SU-DHL-6 (cell line): ENCODE data around the gene EPHA5.

Experiments used
- H2AFZ ChIP-seq: fragments of 200-600 bp; sonication (generic); 2 replicates; pipeline ENCODE4 v1.6.1; 2014; ENCODE audit warnings: low read depth, mild to moderate bottlenecking, moderate library complexity, mixed read lengths, antibody characterized with exemption, low read length; ENCODE audit not compliant: severe bottlenecking
- H3F3A ChIP-seq: fragments of 200-600 bp; shearing (Covaris generic); 2 replicates; pipeline ENCODE4 v1.6.0; 2016; ENCODE audit warnings: antibody characterized with exemption, mild to moderate bottlenecking; ENCODE audit not compliant: insufficient read depth
- H3K27ac ChIP-seq: fragments of 200-600 bp; sonication (generic); 2 replicates; pipeline ENCODE4 v1.5.1; 2016; ENCODE audit warnings: low read depth, mild to moderate bottlenecking, low read length, moderate library complexity, mixed read lengths
- H3K27me3 ChIP-seq: fragments of 200-600 bp; sonication (generic), shearing (Covaris generic); 2 replicates; pipeline ENCODE4 v1.6.0; 2014; ENCODE audit warnings: mild to moderate bottlenecking, low read length
- H3K36me3 ChIP-seq: fragments of 200-600 bp; sonication (generic); 2 replicates; pipeline ENCODE4 v1.6.1; 2014; ENCODE audit warnings: mild to moderate bottlenecking, low read length, mixed read lengths
- H3K4me2 ChIP-seq: fragments of 300-600, 200-600 bp; shearing (Covaris generic), sonication (generic); 2 replicates; pipeline ENCODE4 v1.6.0; 2014; ENCODE audit warnings: low read length, low read depth, mild to moderate bottlenecking; ENCODE audit not compliant: poor library complexity, severe bottlenecking
- H3K4me3 ChIP-seq: fragments of 200-600 bp; sonication (generic); 2 replicates; pipeline ENCODE4 v1.5.1; 2014; ENCODE audit warnings: antibody characterized with exemption, low read length, mild to moderate bottlenecking, mixed read lengths; ENCODE audit not compliant: insufficient read depth, poor library complexity, severe bottlenecking
- H3K79me2 ChIP-seq: fragments of 200-600 bp; sonication (generic); 2 replicates; pipeline ENCODE4 v1.6.1; 2014; ENCODE audit warnings: mild to moderate bottlenecking, low read length, moderate library complexity; ENCODE audit not compliant: insufficient read depth
- H3K9ac ChIP-seq: fragments of 200-600 bp; sonication (generic); 2 replicates; pipeline ENCODE4 v1.7.0; 2014; ENCODE audit warnings: mild to moderate bottlenecking, low read length
- H3K9me2 ChIP-seq: fragments of 200-600 bp; sonication (generic); replicated peaks from 2 replicates; pipeline ENCODE4 v1.6.1; 2014; ENCODE audit warnings: low read length; ENCODE audit not compliant: insufficient read depth
- H3K9me3 ChIP-seq: fragments of 200-600 bp; sonication (generic); 2 replicates; pipeline ENCODE4 v1.6.1; 2014; ENCODE audit warnings: low read length, mixed read lengths; ENCODE audit not compliant: insufficient read depth
- H4K20me1 ChIP-seq: fragments of 200-600 bp; sonication (generic); 2 replicates; pipeline ENCODE4 v1.6.1; 2014; ENCODE audit warnings: low read depth, mild to moderate bottlenecking, antibody characterized with exemption, low read length, moderate library complexity, mixed read lengths
- CTCF ChIP-seq: fragments of 200-600 bp; sonication (generic); IDR thresholded peaks from one replicate; pipeline ENCODE4 v1.5.1; 2017; ENCODE audit warnings: antibody characterized with exemption, mild to moderate bottlenecking, low read length, moderate library complexity; ENCODE audit not compliant: insufficient read depth, poor library complexity, severe bottlenecking
- EZH2phosphoT487 ChIP-seq: fragments of 200-600 bp; sonication (generic), shearing (Covaris generic); conservative IDR thresholded peaks from 2 replicates; pipeline ENCODE4 v1.6.1; 2018; ENCODE audit warnings: mild to moderate bottlenecking, antibody characterized with exemption, low read length, moderate library complexity, mixed read lengths

The EPHA5 gene

GRCh38 chr4:65498606-65499005 lies 171.7 kb downstream of the EPHA5 start:
- Histone ChIP-seq H3K9me2 (no peaks in the 10 kb centered on the region), H2AFZ (no peak overlapping the region), H3K36me3 (no peaks in the 10 kb centered on the region), H3F3A (no peaks in the 10 kb centered on the region), H3K9ac (no peak overlapping the region), H3K9me3 (no peaks in the 10 kb centered on the region), H4K20me1 (no peaks in the 10 kb centered on the region), H3K4me2 (no peak overlapping the region), H3K79me2 (no peaks in the 10 kb centered on the region), H3K27me3 (no peaks in the 10 kb centered on the region), H3K4me3 (no peak overlapping the region), H3K27ac (no peak overlapping the region)
- no peak for TF ChIP-seq CTCF
- no peak for TF ChIP-seq EZH2phosphoT487

GRCh38 chr4:65495439-65495838 lies 174.8 kb downstream of the EPHA5 start:
- no peak overlapping the region for H3K9ac ChIP-seq
- H3K9me2 ChIP-seq = no peaks in the 10 kb centered on the region
- no peaks in the 10 kb centered on the region for H3K79me2 ChIP-seq
- no peaks in the 10 kb centered on the region for H3K9me3 ChIP-seq
- peak overlapping the region; percentile 48 for H2AFZ ChIP-seq
- H3F3A ChIP-seq = no peaks in the 10 kb centered on the region
- no peak overlapping the region for H3K4me3 ChIP-seq
- H3K4me2 ChIP-seq = no peak overlapping the region
- TF ChIP-seq EZH2phosphoT487 (no peak), CTCF (no peak)
- no peaks in the 10 kb centered on the region for H4K20me1 ChIP-seq
- H3K27ac ChIP-seq = no peak overlapping the region
- H3K36me3 ChIP-seq = no peaks in the 10 kb centered on the region
- no peaks in the 10 kb centered on the region for H3K27me3 ChIP-seq

GRCh38 chr4:65482410-65482809 lies 187.9 kb downstream of the EPHA5 start:
- Histone ChIP-seq H3K4me2 (no peak overlapping the region), H2AFZ (no peak overlapping the region), H3K9me2 (no peaks in the 10 kb centered on the region), H3F3A (no peaks in the 10 kb centered on the region), H3K9ac (no peak overlapping the region), H3K27me3 (no peaks in the 10 kb centered on the region), H3K27ac (no peak overlapping the region), H3K9me3 (no peaks in the 10 kb centered on the region), H4K20me1 (no peaks in the 10 kb centered on the region), H3K79me2 (no peaks in the 10 kb centered on the region), H3K36me3 (no peaks in the 10 kb centered on the region), H3K4me3 (no peak overlapping the region)
- no peak for TF ChIP-seq EZH2phosphoT487
- TF ChIP-seq CTCF = no peak

- Histone ChIP-seq H3K4me3 (no peak overlapping the region), H4K20me1 (no peaks in the 10 kb centered on the region), H2AFZ (no peak overlapping the region), H3K4me2 (no peak overlapping the region), H3K9me2 (no peaks in the 10 kb centered on the region), H3K27ac (no peak overlapping the region), H3F3A (no peaks in the 10 kb centered on the region), H3K36me3 (no peaks in the 10 kb centered on the region), H3K27me3 (no peaks in the 10 kb centered on the region), H3K9me3 (no peaks in the 10 kb centered on the region), H3K9ac (no peak overlapping the region), H3K79me2 (no peaks in the 10 kb centered on the region)
- TF ChIP-seq CTCF (no peak), EZH2phosphoT487 (no peak)
Measured at GRCh38 chr4:65472531-65472930, 197.8 kb downstream of the EPHA5 start.
